Measurements from ENCODE around the gene CMSS1. TPM values are rescaled to one million over a fixed set of nuclear protein-coding genes. Genes with fewer than 3 reads are reported as not detected.

The CMSS1 gene
- total RNA-seq, 1 donor: 27.8 TPM

GRCh38 chr3:100213891-100214573 is 396.4 kb downstream of the CMSS1 start:
- no peak overlapping the region for H3K4me3 ChIP-seq (ENCODE audit: low read depth, low read length)
- TF ChIP-seq CTCF (IDR thresholded peaks at IDR 0.05; ENCODE audit: insufficient read depth, low read length): no peak
- DNase-seq (ENCODE audit: low read depth): peak; percentile 55

GRCh38 chr3:100214574-100214964 is 396.9 kb downstream of the CMSS1 start:
- no peak overlapping the region for H3K4me3 ChIP-seq (ENCODE audit: low read depth, low read length)
- no peak for DNase-seq (ENCODE audit: low read depth)

GRCh38 chr3:100216713-100217112 is 399.1 kb downstream of the CMSS1 start:
- no peak for TF ChIP-seq CTCF (IDR thresholded peaks at IDR 0.05; ENCODE audit: insufficient read depth, low read length)
- no peak for DNase-seq (ENCODE audit: low read depth)
- H3K4me3 ChIP-seq (ENCODE audit: low read depth, low read length): no peak overlapping the region

More at GRCh38 chr3:100214574-100214964, 396.9 kb downstream of the CMSS1 start:
- TF ChIP-seq CTCF (IDR thresholded peaks at IDR 0.05; ENCODE audit: insufficient read depth, low read length): no peak

- H3K4me3 ChIP-seq (ENCODE audit: low read depth, low read length): no peak overlapping the region
- no peak for DNase-seq (ENCODE audit: low read depth)
- TF ChIP-seq CTCF (IDR thresholded peaks at IDR 0.05; ENCODE audit: insufficient read depth, low read length): no peak
Measured at GRCh38 chr3:100221159-100221558, 403.5 kb downstream of the CMSS1 start.

GRCh38 chr3:100225193-100225592 is 407.5 kb downstream of the CMSS1 start:
- H3K4me3 ChIP-seq (ENCODE audit: low read depth, low read length): no peak overlapping the region
- TF ChIP-seq CTCF (IDR thresholded peaks at IDR 0.05; ENCODE audit: insufficient read depth, low read length): no peak
- no peak for DNase-seq (ENCODE audit: low read depth)

GRCh38 chr3:100225883-100226282 is 408.2 kb downstream of the CMSS1 start:
- no peak for TF ChIP-seq CTCF (IDR thresholded peaks at IDR 0.05; ENCODE audit: insufficient read depth, low read length)
- H3K4me3 ChIP-seq (ENCODE audit: low read depth, low read length): no peak overlapping the region
- DNase-seq (ENCODE audit: low read depth): no peak
